ENCODE results near the gene SEMA3C.

SEMA3C gene

GRCh38 chr7:80821771-80822319 is 97.0 kb downstream of the SEMA3C start:
- DNase-seq = no peak

GRCh38 chr7:80819503-80819902 is 99.3 kb downstream of the SEMA3C start:
- no peak for DNase-seq

GRCh38 chr7:80818181-80818580 is 100.7 kb downstream of the SEMA3C start:
- DNase-seq = no peak

- DNase-seq = no peak
Measured at GRCh38 chr7:80816806-80817205, 102.0 kb downstream of the SEMA3C start.

- DNase-seq = no peak
Measured at GRCh38 chr7:80815733-80816132, 103.1 kb downstream of the SEMA3C start.

- DNase-seq = no peak
Measured at GRCh38 chr7:80809545-80809944, 109.3 kb downstream of the SEMA3C start.

- DNase-seq = no peak
Measured at GRCh38 chr7:80807166-80807900, 111.5 kb downstream of the SEMA3C start.

- DNase-seq = no peak
Measured at GRCh38 chr7:80806663-80807062, 112.2 kb downstream of the SEMA3C start.

GRCh38 chr7:80804589-80804988 is 114.3 kb downstream of the SEMA3C start:
- DNase-seq = no peak

GRCh38 chr7:80802527-80802926 is 116.3 kb downstream of the SEMA3C start:
- no peak for DNase-seq

GRCh38 chr7:80794631-80795573 is 123.9 kb downstream of the SEMA3C start:
- DNase-seq = no peak

- no peak for DNase-seq
Measured at GRCh38 chr7:80791509-80791929, 127.3 kb downstream of the SEMA3C start.

GRCh38 chr7:80790877-80791276 is 128.0 kb downstream of the SEMA3C start:
- no peak for DNase-seq

GRCh38 chr7:80787721-80788120 is 131.1 kb downstream of the SEMA3C start:
- DNase-seq = no peak

- DNase-seq = no peak
Measured at GRCh38 chr7:80785961-80786536, 132.8 kb downstream of the SEMA3C start.

GRCh38 chr7:80785276-80785675 is 133.6 kb downstream of the SEMA3C start:
- DNase-seq = no peak

GRCh38 chr7:80783678-80784327 is 135.0 kb downstream of the SEMA3C start:
- DNase-seq = no peak

- no peak for DNase-seq
Measured at GRCh38 chr7:80783186-80783677, 135.6 kb downstream of the SEMA3C start.

GRCh38 chr7:80781561-80781979 is 137.3 kb downstream of the SEMA3C start:
- DNase-seq = no peak

- DNase-seq = no peak
Measured at GRCh38 chr7:80781146-80781545, 137.7 kb downstream of the SEMA3C start.

- DNase-seq = no peak
Measured at GRCh38 chr7:80779456-80779855, 139.4 kb downstream of the SEMA3C start.

- no peak for DNase-seq
Measured at GRCh38 chr7:80775897-80776296, 143.0 kb downstream of the SEMA3C start.

- no peak for DNase-seq
Measured at GRCh38 chr7:80775482-80775881, 143.4 kb downstream of the SEMA3C start.

Measured in NCI-H1436 (cell line).